NT2/D1 (cell line): ENCODE data around the gene SYT11.

Experiments used
- SUZ12 ChIP-seq: IDR thresholded peaks from 2 replicates; pipeline ENCODE4 v1.6.1; 2011; ENCODE audit not compliant: insufficient read length, insufficient read depth; ENCODE audit errors: extremely low read depth
- YY1 ChIP-seq: IDR thresholded peaks from 2 replicates; pipeline ENCODE4 v1.6.1; 2011; ENCODE audit not compliant: insufficient read length, insufficient read depth
- ZNF274 ChIP-seq: IDR thresholded peaks from 2 replicates; pipeline ENCODE4 v1.6.1; 2011; ENCODE audit warnings: mild to moderate bottlenecking, low read depth, low read length

DNA sequence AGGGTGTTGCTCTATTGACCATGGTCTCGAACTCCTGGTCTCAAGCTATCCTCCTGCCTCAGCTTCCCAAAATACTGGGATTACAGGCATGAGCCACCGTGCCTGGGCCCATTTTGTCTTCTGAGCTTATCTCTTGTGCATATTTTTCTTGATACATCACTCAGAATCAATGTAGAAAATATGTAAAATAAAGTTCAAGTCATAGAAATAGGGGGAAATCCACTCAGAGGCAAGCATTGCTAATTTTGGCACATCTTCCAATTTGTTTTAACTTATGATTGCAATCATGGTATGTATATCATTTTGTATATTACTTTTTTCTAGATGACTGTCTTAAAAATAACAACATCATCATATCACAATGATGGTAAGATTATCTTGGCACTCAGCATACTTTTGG lies 30.2 kb downstream of the SYT11 start:
- TF ChIP-seq ZNF274 (no peak), YY1 (no peak), SUZ12 (no peak)
